ENCODE measurements around the gene CD58.

CD58 gene

DNA sequence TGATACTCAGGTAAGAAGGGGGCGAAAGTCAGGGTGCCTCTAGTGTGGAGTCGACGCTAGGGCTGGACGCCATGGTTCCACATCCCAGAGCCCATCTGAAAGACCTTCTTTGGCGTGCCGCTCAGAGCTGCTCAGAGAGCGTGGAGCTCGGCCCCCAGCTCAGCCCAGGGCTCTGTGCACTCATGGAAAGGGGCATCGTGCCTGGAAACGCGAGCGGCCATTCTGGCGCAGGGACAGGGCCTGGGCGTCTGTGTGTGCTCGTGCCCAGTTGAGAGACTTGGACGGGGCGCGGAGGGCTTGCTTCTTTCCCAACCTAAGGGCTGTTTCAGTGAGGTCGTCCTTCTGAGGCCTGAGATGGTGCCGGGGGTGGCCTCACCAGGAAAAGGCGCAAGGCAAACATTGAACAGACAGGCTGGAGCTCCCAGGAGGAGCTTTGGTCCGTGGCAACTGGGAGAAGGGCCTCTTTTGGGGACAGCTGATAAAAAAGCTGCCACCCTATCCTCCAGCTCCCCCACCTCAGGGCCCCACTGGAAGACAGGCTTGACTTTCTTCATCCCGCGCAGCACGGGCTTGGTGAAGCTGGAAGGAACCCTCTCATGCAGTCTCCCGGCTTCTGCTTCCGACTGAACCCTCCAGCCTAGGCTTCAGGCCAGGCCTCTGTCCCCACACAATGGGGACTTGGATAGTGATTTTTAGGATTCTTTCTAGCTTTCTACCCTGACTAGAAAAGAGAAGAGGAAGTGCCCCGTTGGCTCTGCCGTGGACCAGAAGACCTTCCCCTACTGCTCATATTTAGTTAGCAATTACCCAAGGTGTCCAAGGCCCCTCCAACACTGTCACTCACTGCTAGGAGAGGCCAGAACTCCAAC lies 77.1 kb downstream of the CD58 start:
- DNase-seq (ENCODE audit: low spot score), result no peak

DNA sequence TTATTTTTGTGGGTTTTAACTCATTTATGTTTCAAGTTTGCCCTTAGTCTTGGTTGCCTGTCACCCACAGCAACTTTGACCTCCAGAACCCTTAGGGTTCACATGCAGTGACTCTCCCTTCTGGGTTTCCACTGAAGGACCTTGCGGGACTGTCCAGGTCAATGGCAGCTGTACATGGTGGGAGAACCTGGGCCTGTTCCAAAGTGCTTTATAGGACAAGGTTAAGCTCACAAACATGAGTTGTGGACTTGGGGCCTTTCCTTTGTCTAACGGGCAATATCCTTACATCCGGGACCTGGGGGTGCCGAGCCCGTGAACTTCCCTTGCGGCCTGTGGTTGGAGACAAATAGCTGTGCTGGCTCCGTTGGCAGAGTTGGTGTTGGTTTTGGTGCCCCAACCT lies 77.8 kb downstream of the CD58 start:
- no peak for DNase-seq (ENCODE audit: low spot score)

DNA sequence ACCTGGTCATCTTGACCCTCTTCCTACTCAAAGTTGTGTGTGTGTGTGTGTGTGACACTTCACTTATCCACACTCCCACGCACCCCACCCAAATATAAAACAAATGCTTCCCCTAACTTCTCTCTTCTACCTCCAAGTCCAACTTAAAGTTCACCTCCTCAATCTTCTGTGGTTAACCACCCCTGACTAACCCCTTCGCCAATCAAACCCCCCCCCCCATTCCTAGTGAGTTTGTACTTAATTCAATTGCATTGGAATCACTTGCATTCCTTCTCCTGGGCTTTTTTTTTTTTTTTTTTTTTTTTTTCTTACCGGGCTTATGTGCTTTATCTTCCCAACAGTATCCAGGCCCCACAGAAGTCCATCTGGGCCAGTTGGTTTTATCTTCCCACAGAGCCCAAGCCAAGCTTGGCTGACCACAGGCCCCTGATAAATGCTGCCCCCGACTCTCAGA lies 78.4 kb downstream of the CD58 start:
- peak; percentile 39 for DNase-seq (ENCODE audit: low spot score)

GRCh38 chr1:116491700-116492357 lies 79.0 kb downstream of the CD58 start:
- DNase-seq (ENCODE audit: low spot score), result no peak

GRCh38 chr1:116490588-116490987 lies 80.2 kb downstream of the CD58 start:
- DNase-seq (ENCODE audit: low spot score), result no peak

GRCh38 chr1:116489231-116489697 lies 81.6 kb downstream of the CD58 start:
- DNase-seq (ENCODE audit: low spot score), result peak; percentile 97

DNA sequence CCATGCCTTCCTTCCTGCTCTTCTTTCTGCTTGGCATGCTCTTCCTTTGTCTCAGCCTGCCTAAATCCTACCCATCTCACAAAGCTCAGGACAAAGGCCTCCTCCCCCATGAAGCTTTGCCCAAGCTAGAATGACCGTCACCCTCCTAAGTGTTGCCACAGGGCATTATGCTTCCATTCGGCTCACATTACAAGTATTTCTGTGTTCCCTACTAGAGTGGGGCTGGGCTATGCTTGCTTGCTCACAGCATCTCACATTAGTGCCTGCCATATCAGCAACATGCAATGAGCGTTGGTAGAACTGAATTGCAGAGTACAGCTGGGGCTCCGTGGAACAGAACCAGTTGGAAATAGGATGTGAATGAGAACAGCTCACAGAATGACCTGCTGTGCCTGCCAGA lies 82.8 kb downstream of the CD58 start:
- no peak for DNase-seq (ENCODE audit: low spot score)

GRCh38 chr1:116487583-116487982 lies 83.2 kb downstream of the CD58 start:
- no peak for DNase-seq (ENCODE audit: low spot score)

DNA sequence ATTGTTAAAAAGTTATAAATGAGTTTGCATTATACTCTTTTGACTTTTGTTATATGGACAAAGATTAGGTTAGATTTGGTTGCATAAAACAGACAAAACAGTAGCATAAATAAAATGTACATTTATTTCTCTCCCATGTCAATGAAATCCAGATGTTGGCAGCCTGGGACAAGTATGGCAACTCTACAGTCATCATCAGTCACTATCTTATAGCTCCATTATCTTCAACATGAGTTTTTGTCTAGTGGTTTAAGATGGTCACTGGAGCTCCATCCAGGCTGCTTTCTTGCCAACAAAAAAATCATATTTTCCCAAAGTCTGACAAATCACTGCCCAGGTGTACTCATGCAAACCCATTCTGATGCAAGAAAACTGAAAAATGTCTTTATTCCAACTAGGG lies 83.8 kb downstream of the CD58 start:
- no peak for DNase-seq (ENCODE audit: low spot score)

DNA sequence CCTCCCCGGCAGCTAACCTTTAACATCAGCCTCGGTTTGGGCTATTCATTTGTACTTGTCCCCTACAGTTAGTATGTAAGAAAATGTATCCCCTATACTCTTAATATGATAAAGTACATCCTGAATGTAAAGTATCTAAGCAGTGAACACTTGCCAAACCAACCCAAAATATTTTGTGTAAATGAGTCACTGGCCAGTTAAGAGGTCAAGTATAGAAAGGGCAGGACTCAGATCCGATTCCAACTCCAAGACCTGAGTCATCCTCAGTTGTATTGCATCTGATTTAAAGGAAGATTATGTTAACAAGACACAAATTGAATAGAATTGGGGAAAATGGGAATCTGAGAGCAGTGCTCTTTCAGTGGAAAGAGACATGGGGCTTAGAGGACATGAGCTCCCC lies 84.4 kb downstream of the CD58 start:
- peak; percentile 38 for DNase-seq (ENCODE audit: low spot score)

DNA sequence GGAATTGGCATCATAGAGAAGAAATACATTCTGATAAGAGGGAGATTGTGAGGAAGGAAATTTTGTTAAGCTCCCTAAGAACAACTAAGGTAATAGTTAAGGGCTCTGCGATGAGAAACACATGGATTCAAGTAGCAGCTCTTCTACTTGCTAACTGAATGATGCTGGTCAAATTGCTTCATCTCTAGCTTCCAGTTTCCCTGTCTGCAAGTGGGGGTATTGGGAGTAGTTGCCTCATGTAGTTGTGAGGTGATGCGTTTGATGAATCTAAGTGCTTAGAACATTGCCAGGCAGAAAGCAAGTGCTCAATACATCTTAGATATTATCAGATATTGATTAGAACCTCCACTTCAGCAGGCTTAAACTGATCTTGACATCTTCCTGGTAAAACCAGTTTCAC lies 84.8 kb downstream of the CD58 start:
- DNase-seq (ENCODE audit: low spot score), result no peak

GRCh38 chr1:116485071-116485735 lies 85.6 kb downstream of the CD58 start:
- DNase-seq (ENCODE audit: low spot score), result peak; percentile 85

DNA sequence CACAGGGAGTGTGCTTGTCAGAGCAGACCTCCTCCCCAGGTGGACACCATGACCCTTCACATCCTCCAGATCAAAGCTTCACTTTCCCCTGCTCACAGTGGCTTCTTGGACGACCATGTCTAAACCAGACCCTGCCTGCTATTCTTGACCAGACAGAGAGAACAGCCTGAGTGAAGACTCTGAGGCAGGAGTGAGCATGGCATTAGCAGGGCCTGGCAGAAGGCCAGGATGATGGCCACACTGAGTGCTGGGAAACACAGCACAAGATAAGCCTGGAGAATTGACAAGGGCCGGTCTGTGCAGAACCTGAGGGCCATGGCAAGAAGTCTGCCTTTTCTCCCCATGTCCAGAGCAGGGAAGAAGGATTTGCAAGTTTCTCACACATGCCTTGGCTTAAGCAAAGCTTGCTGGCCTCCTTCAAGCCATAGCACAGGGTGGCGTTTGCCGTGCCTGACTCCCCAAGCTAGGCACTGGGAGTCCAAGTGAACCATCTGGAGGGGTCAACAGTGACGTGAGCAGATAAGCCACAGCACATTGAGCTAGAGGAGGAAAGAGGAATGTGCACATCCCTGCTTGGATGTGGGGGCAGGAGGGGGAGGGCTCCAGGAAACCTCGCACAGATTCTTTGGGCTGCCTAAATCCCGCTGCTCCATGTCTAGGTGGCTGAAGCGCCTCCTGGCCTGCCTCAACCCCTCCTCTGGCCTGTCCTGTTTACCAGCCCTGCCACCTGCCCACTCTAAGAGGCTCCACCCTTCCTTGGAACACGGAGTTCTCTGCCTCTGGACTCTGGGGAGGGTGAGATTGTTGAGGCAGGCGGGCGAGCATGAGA lies 87.1 kb downstream of the CD58 start:
- DNase-seq (ENCODE audit: low spot score), result no peak

- no peak for DNase-seq (ENCODE audit: low spot score)
These were observed 88.3 kb downstream of the CD58 start for GRCh38 chr1:116482490-116482889.

DNA sequence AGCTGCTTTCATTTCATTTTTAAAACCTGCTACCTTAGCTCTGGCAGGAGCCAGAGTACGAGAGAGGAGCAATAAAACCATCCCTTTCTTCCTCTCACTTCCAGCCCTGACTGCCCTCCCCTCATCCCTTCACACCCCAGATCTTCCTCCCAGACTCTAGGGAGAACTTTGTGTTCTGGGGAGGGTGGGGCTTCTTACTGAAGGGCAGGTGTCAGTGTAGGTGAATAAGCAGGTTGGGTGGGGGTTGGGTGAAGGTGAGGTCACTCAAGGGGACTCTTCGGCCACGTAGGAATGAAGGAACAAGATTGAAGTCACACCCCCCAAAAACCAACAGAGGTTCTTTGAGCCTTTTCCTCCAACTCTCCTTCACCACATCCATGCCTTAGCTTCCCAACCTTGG lies 88.9 kb downstream of the CD58 start:
- DNase-seq (ENCODE audit: low spot score), result no peak

DNA sequence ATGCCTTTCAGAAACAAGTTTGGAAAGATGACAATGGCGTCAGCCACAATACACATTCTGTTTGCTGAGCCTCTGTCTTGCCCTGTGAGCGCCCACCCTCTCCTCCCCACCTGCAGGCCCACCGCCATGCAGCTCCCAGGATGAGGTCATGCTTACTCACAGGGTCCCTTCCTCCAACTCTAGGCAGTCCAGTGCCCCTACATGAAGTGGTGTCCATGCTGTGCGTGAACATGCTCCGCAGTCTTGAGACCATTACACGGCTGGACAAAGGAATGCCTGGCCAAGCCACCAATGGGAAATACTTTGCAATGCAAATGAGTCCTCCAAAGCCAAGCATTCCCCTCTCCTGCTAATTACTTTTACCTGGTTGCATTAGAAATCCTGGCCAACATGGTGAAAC lies 92.2 kb downstream of the CD58 start:
- DNase-seq (ENCODE audit: low spot score), result no peak

GRCh38 chr1:116477429-116477828 lies 93.4 kb downstream of the CD58 start:
- no peak for DNase-seq (ENCODE audit: low spot score)

GRCh38 chr1:116476321-116476720 lies 94.5 kb downstream of the CD58 start:
- DNase-seq (ENCODE audit: low spot score), result no peak

DNA sequence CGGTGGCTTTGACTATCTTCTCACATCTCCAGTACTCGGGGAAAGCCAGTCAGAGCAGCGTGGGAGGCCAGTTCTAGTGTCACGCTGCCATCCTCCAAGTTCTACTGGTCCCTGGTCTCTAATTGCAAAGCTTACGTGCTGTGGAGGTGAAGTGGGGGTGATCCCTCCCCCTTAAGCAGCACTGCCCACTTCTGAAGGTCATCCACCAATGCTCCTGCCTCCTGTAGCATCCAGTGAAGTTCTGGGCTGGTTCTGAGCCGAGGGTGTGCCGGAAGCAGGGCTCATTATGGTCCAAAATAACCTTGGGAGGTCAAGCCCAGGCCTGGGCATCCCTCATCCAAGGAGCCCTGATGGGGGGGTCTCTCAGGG lies 95.0 kb downstream of the CD58 start:
- no peak for DNase-seq (ENCODE audit: low spot score)

DNA sequence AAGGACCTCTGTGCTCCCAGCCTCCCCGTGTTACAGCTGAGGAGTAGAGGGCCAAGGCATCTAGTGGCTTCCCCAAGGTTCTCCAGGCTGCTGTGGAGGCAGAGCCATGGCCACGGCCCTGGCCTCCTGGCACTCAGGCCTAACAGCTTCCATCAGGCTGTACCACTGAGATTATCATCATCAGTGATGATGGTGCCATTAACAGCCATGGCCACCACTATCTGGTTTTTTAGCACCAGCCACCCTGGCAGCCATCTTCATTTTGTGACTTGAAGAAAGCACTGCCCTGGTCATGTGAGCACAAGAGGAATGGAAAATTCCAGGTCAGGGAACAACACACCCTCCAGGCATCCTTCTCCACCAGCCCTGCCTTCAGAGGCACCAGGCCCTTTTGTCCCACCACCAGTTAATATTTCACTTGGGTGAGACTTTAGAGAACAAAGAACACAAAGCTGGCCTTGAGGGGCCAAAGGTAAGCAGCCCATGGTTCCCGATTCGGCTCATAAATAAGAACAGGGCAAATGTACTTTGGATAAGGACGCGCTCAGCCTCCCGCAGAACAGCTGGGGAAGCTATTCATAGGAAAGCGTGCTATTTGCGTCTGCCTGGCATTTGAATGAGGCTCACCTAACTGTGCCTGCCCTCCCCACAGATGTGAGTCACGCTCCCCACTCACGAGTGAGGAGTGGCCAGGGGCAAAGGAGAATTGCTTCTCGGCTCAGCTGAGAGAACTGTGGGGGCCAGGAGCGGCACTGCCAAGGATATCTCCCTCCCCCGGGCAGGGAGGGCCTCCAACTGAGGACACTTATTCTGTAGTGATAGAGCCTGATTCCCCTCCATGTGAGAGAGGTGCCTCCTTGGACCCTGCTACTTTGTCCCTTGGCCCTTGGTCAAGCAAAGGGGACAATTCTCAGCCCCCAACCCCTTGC lies 95.6 kb downstream of the CD58 start:
- DNase-seq (ENCODE audit: low spot score), result peak; percentile 87

- DNase-seq (ENCODE audit: low spot score), result peak; percentile 84
These were observed 98.3 kb downstream of the CD58 start for GRCh38 chr1:116472431-116472961.

Data from kidney tubule cell (primary cell).